ENCODE data around the gene ERP44. TPM values are rescaled to one million over a fixed set of nuclear protein-coding genes. Genes with fewer than 3 reads are reported as not detected.
"Not testable (repeated sequence)": the region's sequence is repeated elsewhere in the genome, so short reads cannot be mapped to it uniquely, and the experiment has no call there.

ERP44 gene
- total and polyA plus RNA-seq, 8 donors, result 24.7 to 37.3 (median 31.5) TPM

- no peak for DNase-seq
- H3K9me3 ChIP-seq, result no peaks in the 10 kb centered on the region
- H3K36me3 ChIP-seq, result no peaks in the 10 kb centered on the region
- H3K27ac ChIP-seq, result no peak overlapping the region
- peaks cover 0 to 60% of the 10 kb centered on the region in 2 donors for H3K4me1 ChIP-seq
- H3K27me3 ChIP-seq, result no peaks in the 10 kb centered on the region
- intact Hi-C loops (cut with DNase I), result no loop called here
- ATAC-seq, result no peak
- H3K4me3 ChIP-seq, result no peak overlapping the region
- TF ChIP-seq CTCF (IDR thresholded peaks at IDR 0.05), result no peak
Measured at GRCh38 chr9:100086097-100086635, 12.6 kb downstream of the ERP44 start.

GRCh38 chr9:100084734-100085133 is 14.1 kb downstream of the ERP44 start:
- no peak for ATAC-seq
- no peaks in the 10 kb centered on the region for H3K27me3 ChIP-seq
- TF ChIP-seq CTCF (IDR thresholded peaks at IDR 0.05), result no peak
- H3K27ac ChIP-seq, result no peak overlapping the region
- no peak overlapping the region for H3K4me3 ChIP-seq
- H3K9me3 ChIP-seq, result no peaks in the 10 kb centered on the region
- intact Hi-C loops (cut with DNase I), result no loop called here
- DNase-seq, result no peak
- peaks cover 0 to 58% of the 10 kb centered on the region in 2 donors for H3K4me1 ChIP-seq
- no peaks in the 10 kb centered on the region for H3K36me3 ChIP-seq

GRCh38 chr9:100084128-100084453 is 14.7 kb downstream of the ERP44 start:
- DNase-seq (no peak), ATAC-seq (no peak)
- H3K27me3 ChIP-seq, result no peaks in the 10 kb centered on the region
- H3K4me3 ChIP-seq, result no peak overlapping the region
- no peak for TF ChIP-seq CTCF (IDR thresholded peaks at IDR 0.05)
- peaks cover 0 to 53% of the 10 kb centered on the region in 2 donors for H3K4me1 ChIP-seq
- no peaks in the 10 kb centered on the region for H3K9me3 ChIP-seq
- no peak overlapping the region for H3K27ac ChIP-seq
- H3K36me3 ChIP-seq, result no peaks in the 10 kb centered on the region
- intact Hi-C loops (cut with DNase I), result no loop called here

- Histone ChIP-seq H3K27ac (no peak overlapping the region), H3K36me3 (no peaks in the 10 kb centered on the region), H3K4me3 (no peak overlapping the region), H3K4me1 (peaks cover 0 to 51% of the 10 kb centered on the region in 2 donors), H3K27me3 (no peaks in the 10 kb centered on the region), H3K9me3 (no peaks in the 10 kb centered on the region)
- DNase-seq (no peak), ATAC-seq (no peak)
- intact Hi-C loops (cut with DNase I), result no loop called here
- no peak for TF ChIP-seq CTCF (IDR thresholded peaks at IDR 0.05)
Measured at GRCh38 chr9:100083448-100084127, 15.2 kb downstream of the ERP44 start.

- DNase-seq (no peak), ATAC-seq (no peak)
- Histone ChIP-seq H3K4me1 (peaks cover 0 to 43% of the 10 kb centered on the region in 2 donors), H3K36me3 (no peaks in the 10 kb centered on the region), H3K4me3 (no peak overlapping the region), H3K27ac (no peak overlapping the region), H3K27me3 (no peaks in the 10 kb centered on the region), H3K9me3 (no peaks in the 10 kb centered on the region)
- intact Hi-C loops (cut with DNase I), result no loop called here
- TF ChIP-seq CTCF (IDR thresholded peaks at IDR 0.05), result no peak
Measured at GRCh38 chr9:100082782-100083181, 16.0 kb downstream of the ERP44 start.

- H3K27ac ChIP-seq; H3K4me1 ChIP-seq; H3K27me3 ChIP-seq; ATAC-seq; H3K4me3 ChIP-seq; DNase-seq; H3K9me3 ChIP-seq; intact Hi-C loops (cut with DNase I); H3K36me3 ChIP-seq: not testable (repeated sequence)
Measured at GRCh38 chr9:100076256-100076655, 22.5 kb downstream of the ERP44 start.

Measured in left lung (tissue), 10 donors.